ENCODE results near the gene USP12.
A peak's percentile ranks its signal among the peaks of the same experiment; 100 is the strongest.
"Not testable (repeated sequence)": the region's sequence is repeated elsewhere in the genome, so short reads cannot be mapped to it uniquely, and the experiment has no call there.

Gene USP12, protein sequence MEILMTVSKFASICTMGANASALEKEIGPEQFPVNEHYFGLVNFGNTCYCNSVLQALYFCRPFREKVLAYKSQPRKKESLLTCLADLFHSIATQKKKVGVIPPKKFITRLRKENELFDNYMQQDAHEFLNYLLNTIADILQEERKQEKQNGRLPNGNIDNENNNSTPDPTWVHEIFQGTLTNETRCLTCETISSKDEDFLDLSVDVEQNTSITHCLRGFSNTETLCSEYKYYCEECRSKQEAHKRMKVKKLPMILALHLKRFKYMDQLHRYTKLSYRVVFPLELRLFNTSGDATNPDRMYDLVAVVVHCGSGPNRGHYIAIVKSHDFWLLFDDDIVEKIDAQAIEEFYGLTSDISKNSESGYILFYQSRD

DNA sequence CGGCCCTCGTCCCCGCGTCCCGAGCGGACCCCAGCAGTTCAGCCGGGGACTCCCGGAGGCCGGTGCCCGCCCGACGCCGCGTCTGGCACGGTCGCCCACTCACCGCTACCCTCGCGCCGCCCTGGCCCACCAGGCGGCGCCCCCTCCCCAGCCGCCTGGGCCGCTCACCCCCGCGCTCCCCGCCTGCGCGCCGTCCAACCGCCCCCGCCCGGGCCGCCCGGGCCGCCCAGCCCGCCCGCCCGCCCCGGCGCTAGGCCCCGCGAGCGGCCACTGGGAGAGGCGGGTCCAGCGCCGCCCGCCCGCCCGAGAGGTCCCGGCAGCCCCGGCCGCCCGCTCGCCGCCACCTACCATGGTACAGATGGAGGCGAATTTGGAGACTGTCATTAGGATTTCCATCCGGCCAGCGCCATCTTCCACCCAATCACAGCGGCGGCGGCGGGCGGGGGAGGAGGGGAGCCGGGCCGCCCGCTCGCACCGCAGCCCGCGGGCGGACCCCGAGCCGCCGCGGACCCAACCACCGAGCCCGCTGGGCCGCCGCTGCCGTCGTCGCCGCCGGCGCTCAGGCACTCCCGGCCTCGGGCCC is at the start of gene USP12:
USP12 (minus strand) TSS at position 568 of the 583 bp plus-strand sequence; CDS start at position 396, 172 bp downstream.
- DNase-seq: peak; percentile 77
- Mint-ChIP-seq H3K4me1 (peaks cover 43% of the 10 kb centered on the region), H3K27ac (peak within 1 kb of the TSS; percentile 96), H3K36me3 (ENCODE audit: low read depth) (no peaks in the 10 kb centered on the region), H3K9me3 (no peaks in the 10 kb centered on the region), H3K4me3 (peak within 1 kb of the TSS; percentile 95), H3K27me3 (ENCODE audit: low read depth, poor library complexity) (peaks cover 10% of the 10 kb centered on the region)
- no peak for TF ChIP-seq CTCF (IDR thresholded peaks at IDR 0.05)

DNA sequence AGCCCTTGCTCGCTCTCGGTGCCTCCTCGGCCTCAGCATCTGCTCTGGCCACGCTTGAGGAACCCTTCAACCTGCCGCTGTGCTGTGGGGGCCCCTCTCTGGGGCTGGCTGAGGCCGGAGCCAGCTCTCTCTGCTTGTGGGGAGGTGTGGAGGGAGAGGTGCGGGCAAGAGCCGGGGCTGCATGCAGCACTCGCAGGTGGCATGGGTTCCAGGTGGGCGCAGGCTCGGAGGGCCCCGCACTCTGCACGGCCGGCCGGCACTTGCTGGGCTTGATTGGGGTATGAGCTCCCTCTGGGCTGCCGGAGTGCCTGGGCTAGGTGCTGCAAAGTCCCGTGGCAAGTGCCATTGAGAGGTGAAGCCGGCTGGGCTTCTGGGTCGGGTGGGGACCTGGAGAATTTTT is 48.0 kb upstream of the USP12 start:
- no peak for TF ChIP-seq CTCF (IDR thresholded peaks at IDR 0.05)
- H3K4me3 Mint-ChIP-seq: no peak overlapping the region
- peaks cover 33% of the 10 kb centered on the region for H3K9me3 Mint-ChIP-seq
- DNase-seq: no peak
- H3K27me3 Mint-ChIP-seq (ENCODE audit: low read depth, poor library complexity): peaks cover 12% of the 10 kb centered on the region
- H3K4me1 Mint-ChIP-seq: no peaks in the 10 kb centered on the region
- H3K36me3 Mint-ChIP-seq (ENCODE audit: low read depth): peaks cover 15% of the 10 kb centered on the region
- H3K27ac Mint-ChIP-seq: no peak overlapping the region

DNA sequence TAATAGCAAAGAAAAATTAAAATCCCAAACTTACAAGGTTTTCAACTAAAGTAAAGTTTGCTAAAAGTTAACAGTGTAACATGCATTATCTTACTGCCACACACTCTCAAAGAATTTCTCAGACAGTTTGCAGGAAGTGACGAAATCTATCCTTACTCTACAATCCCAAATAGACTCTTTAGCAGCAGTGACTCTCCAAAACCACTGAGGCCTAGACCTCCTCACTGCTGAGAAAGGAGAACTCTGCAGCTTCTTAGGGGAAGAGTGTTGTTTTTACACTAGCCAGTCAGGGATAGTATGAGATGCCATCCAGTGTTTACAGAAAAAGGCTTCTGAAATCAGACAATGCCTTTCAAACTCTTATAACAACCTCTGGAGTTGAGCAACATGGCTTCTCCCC is 47.2 kb upstream of the USP12 start:
- not testable (repeated sequence) for H3K4me3 Mint-ChIP-seq; H3K4me1 Mint-ChIP-seq; DNase-seq; H3K27me3 Mint-ChIP-seq (ENCODE audit: low read depth, poor library complexity); H3K27ac Mint-ChIP-seq
- Mint-ChIP-seq H3K36me3 (ENCODE audit: low read depth) (peaks cover 15% of the 10 kb centered on the region), H3K9me3 (peaks cover 33% of the 10 kb centered on the region)

DNA sequence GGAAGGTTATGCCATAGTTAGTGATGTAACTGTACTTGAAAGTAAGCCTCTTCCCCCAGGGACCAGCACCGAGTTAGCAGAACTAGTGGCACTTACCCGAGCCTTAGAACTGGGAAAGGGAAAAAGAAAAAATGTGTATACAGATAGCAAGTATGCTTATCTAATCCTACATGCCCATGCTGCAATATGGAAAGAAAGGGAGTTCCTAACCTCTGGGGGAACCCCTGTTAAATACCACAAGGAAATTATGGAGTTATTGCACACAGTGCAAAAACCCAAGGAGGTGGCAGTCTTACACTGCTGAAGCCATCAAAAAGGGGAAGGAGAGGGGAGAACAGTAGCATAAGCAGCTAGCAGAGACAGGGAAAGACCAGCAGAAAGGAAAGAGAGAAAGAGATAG is 46.2 kb upstream of the USP12 start:
- peaks cover 15% of the 10 kb centered on the region for H3K36me3 Mint-ChIP-seq (ENCODE audit: low read depth)
- H3K27ac Mint-ChIP-seq: not testable (repeated sequence)

DNA sequence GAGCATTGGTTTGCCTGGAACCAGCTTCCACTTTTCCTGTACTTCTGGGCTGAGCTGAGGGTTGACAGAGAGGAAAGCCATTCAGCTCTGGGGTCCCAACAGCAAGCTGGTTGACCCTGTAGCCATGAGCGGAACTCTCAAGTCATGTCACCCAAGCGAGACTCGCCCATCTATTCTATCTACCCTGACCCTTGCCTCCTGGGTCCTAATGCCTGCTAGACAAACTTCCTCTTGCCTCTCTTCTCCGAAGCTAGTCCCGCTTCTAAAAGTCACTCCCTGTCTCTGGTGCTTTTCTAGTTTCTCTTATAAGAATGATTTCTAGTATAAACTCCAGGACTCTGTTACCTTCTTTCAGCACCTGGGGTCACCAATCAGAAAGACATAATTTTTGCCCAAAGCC is 41.8 kb upstream of the USP12 start:
- H3K27ac Mint-ChIP-seq; H3K36me3 Mint-ChIP-seq (ENCODE audit: low read depth); H3K4me3 Mint-ChIP-seq; H3K27me3 Mint-ChIP-seq (ENCODE audit: low read depth, poor library complexity); H3K4me1 Mint-ChIP-seq; DNase-seq: not testable (repeated sequence)
- peaks cover 35% of the 10 kb centered on the region for H3K9me3 Mint-ChIP-seq

More for the DNA sequence above, 46.2 kb upstream of the USP12 start:
- H3K4me1 Mint-ChIP-seq; H3K4me3 Mint-ChIP-seq; DNase-seq; H3K27me3 Mint-ChIP-seq (ENCODE audit: low read depth, poor library complexity): not testable (repeated sequence)
- H3K9me3 Mint-ChIP-seq: peaks cover 34% of the 10 kb centered on the region

- H3K27ac Mint-ChIP-seq: no peak overlapping the region
- peaks cover 40% of the 10 kb centered on the region for H3K9me3 Mint-ChIP-seq
Observed at GRCh38 chr13:27211771-27212364, 40.3 kb upstream of the USP12 start.

More at GRCh38 chr13:27211771-27212364, 40.3 kb upstream of the USP12 start:
- Mint-ChIP-seq H3K4me1 (no peaks in the 10 kb centered on the region), H3K36me3 (ENCODE audit: low read depth) (peaks cover 8% of the 10 kb centered on the region), H3K4me3 (no peak overlapping the region), H3K27me3 (ENCODE audit: low read depth, poor library complexity) (peaks cover 4% of the 10 kb centered on the region)
- no peak for TF ChIP-seq CTCF (IDR thresholded peaks at IDR 0.05)
- no peak for DNase-seq

All from nephron progenitor cell (in vitro differentiated cells).